ENCODE results near the gene CTNND1.
"Not testable (repeated sequence)": the region's sequence is repeated elsewhere in the genome, so short reads cannot be mapped to it uniquely, and the experiment has no call there.

CTNND1 gene

DNA sequence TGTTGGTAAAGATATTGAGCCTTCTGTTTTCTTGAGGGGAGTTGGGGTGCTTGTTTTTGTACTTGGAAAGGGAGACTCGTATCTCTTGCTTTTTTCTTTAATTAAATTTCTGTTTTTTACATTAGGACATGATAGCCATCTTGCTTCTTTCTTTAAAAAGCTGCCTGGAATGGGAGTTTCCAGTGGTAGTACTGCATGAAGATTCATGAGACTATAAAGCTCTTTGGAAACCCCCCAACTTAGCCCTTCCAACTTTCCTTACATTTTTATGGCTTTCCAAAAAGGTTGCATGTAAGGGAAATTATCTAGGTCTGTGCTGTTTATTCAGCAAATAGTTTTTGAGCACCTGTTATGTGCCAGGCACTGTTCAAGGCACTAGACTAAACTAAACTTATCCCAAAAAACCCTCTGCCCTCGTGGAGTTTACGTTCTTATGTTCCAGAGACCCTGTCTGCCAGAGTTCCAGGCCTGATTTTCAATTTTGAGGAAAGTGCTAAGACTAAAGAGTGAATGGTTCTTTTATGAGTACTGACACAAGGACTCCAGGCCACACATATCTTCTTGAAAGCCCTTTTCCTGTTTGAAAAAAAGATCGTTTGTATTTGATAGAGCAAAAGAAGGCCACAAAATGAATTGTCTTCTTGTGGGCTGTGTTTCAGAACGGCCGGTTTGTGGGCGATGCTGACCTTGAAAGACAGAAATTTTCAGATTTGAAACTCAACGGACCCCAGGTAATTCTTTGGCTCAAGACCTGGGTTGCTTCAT is 31.9 kb downstream of the CTNND1 start:
- no peak for DNase-seq

DNA sequence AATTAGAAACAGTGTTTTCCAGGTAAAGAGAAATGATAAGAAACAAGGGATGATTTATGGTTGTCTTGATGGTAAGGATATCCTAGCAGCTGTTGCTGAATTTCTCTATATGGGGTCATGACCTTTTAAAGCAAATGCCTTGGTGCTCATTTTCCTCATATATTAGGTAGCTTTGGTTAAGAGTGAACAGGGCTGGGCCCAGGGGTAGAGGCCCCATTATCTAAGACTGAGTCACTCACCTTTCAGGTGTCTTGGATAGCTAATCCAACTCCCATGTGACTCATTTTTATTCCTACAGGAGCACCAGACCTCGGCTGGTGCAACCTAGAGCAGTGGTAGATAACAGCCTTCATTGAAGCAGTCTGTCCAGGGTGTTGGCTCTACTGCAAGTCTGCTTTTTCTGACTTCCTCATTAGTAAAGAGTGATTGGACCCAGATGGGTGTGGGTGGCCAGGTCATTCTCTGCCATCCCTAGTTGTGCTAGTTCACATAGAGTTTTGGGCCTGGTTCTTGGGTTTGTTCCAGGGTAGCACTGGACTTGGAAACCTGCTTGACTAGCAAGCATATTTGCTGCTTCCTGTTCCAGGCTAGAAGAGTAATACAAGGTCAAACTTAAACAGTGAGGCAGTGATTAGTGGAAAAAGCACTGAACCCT is 37.4 kb downstream of the CTNND1 start:
- DNase-seq, result no peak

DNA sequence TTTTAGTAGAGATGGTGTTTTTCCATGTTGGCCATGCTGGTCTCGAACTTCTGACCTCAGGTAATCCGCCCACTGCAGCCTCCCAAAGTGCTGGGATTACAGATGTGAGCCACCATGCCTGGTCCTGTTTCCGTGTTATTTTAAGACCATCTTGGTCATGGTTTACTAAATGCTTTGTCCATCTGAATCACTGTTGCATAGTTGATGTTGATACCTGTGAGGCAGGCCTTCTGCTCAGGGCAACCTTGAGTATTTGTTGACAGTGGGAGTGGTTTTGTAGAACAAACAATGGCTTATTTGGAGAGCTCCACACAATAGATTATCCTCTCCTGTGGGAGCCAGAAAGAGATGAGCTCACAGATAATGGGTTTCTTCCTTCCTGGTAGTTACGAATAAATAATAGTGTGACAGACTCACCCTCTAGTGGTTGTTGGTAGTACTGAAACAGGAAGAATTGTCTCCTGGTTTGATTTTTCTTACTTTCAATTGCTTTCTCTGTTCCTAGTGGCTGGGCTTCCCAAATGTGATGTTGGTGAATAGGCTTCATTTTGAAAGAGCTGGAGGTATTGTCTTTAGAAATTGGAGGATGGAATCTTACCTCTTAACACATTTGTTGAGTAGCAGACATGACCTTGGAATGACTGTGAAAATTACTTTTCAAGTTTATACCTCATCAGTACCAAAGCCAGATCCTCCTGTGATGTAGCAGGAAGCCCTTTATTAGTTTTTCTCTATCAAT is 39.0 kb downstream of the CTNND1 start:
- peak; percentile 89 for DNase-seq

DNA sequence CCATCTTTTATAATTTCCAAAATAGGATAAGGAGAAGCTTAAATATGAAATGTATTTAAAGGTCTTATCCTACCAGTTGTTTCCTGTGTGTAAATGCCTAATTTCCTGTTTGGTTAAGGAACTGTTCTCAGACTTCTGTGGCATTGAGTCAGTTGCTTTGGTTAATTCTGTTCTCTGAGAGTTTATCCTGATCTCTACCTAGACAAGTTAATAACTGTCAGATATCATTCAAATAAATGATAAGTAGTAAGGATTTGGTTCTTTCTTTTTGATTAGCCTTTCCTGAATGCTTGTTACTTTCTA is 39.5 kb downstream of the CTNND1 start:
- DNase-seq, result no peak

DNA sequence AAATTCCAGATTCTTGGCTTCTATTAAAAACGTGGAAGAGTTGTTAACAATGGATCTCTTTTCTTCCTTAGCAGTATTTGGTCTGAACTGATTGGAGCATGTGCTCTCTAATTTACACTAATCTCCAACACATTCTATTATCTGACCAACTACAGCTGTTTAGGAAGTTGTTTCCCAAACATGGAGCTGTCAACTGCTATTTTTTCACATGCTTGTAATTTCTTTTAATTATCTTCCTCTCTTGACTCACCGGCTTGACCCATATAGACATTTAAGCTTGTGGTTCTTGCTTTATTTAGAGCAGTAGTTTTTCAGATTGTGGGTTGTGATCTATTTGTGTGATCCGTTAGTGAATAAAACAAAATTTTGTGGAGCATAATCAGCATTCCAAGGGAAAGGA is 40.8 kb downstream of the CTNND1 start:
- DNase-seq, result no peak

DNA sequence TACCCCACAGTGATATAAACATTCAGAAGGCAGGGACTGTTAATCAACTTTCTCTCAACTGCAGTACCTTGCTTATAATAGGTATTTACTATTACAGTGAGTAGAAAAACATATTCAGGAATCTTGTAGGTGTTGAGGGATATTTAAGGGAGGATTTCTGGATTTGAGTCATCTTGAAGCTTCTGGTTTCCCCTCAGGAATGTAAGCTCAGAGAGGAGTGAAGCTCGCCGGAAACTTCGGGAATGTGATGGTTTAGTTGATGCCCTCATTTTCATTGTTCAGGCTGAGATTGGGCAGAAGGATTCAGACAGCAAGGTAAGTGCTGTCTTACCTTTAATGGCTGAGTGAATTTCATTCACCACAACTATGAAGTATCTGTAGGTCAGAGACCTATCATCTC is 42.9 kb downstream of the CTNND1 start:
- DNase-seq, result no peak

DNA sequence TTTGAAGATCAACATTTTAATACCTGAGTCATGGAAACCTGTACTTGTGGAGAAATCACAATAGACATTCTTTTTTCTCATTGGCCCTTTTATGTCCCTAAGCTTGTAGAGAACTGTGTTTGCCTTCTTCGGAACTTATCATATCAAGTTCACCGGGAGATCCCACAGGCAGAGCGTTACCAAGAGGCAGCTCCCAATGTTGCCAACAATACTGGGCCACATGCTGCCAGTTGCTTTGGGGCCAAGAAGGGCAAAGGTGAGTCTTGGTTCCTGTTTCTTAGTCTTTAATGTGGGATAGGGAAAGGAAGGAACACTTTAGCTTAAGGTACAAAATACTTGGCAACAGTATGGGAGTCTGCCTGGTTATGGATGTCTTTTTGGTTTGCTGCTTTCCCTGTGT is 44.2 kb downstream of the CTNND1 start:
- no peak for DNase-seq

DNA sequence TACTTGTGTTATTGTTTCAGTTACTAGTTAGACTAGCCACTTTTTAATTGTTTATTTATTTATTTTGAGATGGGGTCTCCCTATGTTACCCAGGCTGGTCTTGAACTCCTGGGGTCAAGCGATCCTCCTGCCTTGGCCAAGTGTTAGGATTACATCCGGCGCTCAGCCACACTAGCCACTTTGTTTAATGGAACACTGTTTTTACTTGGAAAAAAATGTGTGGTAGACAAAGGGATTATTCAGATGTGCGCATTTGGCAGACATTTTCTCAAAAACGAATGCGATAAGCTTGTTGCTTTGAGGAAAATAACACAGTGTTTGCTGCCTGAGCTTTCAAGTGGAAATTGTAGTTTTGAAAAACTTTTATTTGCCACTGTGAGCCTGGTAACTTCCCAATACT is 51.0 kb downstream of the CTNND1 start:
- DNase-seq, result no peak

DNA sequence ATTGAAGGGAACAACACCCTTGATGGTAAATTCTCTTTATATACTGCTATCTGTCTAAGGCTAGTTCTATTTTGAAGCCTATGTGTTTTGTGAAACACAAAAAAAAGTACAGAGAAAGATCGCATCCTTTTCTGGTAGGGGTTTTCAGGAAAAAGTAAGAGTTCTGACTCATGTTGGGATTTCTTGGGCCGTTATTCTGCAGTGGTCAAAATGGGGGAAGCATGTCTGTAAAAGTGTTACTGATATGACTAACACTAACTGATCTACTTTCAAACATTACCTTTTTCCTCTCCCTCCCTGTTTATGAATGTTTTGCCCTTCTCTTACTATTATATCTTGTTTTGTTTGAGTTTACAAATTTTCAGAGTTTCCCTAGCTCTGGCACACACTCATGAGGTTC is 53.9 kb downstream of the CTNND1 start:
- no peak for DNase-seq

DNA sequence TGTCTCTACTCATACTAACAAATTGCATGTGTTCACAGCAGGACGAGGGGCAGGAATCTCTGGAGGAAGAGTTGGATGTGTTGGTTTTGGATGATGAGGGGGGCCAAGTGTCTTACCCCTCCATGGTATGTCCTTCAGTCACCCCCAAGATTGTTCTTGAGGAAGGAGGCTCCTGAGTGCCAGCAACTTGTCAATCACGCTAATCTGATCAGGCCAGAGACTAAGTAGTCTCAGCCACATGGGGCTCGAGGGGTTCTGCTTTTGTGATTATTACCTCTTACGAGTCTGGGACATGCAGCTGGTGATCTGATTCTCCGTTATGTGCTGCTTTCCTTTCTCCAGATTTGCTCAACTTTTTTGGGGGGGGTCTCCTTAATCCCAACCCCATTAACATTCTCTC is 54.3 kb downstream of the CTNND1 start:
- no peak for DNase-seq

DNA sequence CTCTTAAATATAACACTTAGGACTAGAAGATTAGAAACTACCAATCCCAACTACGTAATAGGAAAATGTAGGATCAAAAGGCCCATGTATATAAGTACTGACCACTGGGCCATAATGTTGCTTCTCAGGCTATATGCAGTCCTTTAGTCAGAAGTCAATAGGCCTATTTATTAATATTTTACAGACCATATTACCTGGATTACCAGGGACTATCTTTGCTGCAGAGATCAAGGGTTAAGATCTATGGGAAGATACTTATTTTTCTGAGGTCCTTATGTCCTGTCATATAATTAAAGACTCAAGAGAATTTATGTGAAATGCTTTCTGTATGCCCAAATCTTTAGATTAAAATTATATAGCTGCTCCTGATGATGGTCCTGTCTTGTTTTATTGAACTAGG is 57.2 kb downstream of the CTNND1 start:
- no peak for DNase-seq

DNA sequence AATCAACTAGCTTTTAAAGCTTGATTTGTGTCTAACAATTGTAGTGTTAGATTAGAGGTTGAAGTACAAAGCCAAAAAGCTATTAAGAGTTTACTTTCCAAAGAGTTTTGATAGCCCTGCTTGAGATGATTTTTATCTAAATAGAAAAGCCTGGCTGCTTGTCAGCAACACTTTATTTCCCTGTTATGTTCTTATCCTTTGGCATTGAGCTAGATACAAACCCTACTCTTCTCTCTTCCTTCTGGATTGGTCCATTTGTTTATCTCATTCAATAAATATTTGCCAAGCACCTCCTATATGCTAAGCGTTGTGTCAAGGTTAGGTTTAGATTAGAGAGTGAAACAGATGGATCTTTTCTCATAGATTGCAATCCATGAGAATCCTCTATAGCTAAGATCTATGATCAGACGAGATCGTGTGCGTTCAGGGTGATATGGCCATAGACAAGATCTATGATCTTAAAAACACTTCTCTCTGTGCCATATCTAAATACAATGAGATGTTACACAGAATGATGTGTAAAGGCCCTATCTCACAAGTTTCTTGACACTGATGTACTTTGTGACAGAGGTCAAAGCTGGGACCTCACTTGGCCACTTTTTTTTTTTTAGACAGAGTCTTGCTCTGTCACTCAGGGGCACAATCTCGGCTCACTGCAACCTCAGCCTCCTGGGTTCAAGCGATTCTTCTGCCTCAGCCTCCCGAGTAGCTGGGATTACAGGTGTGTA is 57.8 kb downstream of the CTNND1 start:
- DNase-seq, result no peak

DNA sequence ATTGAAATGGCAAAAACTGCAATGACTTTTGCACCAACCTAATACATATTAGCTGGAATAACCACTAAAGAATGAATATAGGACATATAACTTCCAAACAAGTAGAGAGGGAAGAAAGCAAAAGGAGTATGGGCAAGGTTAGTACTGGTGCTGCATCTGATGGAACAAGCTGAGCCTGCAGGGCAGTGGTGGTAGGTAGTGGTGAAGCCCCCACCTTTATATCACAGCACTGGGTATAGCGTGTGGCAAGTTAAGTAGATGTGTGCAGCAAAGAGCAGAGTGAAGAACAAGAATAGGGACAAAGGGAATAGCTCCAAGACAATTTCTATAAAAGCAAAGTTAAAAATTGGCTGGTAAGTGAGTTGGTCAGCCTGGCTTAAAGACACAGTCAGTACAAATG is 62.3 kb downstream of the CTNND1 start:
- no peak for DNase-seq

DNA sequence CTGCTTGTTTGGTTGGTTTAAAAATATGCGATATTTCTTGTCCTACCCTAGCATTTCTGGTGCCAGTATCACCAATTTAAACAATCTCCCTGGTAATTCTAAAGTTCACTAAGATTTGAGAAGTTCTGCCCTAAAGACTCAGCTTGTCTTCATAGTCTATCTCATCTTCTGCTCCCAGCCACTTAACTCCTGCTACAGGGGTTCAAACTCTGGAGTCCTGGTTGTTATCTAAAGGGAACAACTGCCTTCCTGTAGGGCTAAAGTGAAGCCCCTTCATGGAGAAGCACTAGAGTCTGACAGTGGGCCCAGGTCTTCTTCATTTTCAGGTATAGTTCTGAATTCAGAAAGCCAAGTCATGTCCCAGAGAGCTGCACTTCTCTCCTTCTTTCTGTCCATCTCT is 73.2 kb downstream of the CTNND1 start:
- no peak for DNase-seq

DNA sequence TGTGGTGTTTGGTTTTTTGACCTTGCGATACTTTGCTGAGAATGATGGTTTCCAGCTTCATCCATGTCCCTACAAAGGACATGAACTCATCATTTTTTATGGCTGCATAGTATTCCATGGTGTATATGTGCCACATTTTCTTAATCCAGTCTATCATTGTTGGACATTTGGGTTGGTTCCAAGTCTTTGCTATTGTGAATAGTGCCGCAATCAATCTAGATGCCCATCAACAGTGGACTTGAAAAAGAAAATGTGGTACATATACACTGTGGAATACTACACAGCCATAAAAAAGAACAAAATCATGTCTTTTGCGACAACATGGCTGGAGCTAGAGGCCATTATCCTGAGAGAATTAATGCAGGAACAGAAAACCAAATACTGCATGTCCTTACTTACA is 77.0 kb downstream of the CTNND1 start:
- not testable (repeated sequence) for DNase-seq

DNA sequence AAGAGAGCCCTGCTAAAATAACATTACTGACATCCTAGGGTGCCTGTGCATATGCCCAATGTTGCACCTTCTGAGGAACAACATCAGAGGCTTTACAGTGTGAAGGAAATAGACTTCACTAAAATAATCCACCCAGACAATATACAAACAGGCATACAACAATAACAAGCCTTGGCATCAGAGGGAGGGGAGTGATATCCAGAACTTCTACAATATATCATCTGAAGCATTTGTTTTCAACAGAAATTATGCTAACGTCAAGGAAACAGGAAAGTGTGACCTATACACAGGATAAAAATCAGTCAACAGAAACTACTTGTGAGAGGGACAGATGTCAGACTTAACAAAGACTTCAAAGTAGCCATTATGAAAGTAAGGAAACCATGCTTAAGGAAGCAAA is 81.3 kb downstream of the CTNND1 start:
- no peak for DNase-seq

DNA sequence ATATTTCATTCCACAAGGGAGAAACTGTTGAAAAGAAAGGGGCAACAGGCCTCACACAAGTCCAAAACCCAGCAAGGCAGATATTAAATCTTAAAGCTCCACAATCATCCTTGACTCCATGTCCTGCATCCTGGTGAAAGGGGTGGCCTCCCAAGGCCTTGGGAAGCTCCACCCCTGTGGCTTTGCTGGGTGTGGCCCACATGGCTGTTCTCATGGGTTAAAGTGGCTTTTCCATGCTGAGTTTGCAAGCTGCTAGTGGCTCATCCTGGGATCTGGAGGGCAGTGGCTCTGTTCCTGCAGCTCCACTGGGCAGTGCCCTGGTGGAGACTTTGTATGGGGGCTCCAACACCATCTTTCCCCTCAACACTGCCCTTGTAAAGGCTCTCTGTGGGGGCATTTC is 106.4 kb downstream of the CTNND1 start:
- no peak for DNase-seq

DNA sequence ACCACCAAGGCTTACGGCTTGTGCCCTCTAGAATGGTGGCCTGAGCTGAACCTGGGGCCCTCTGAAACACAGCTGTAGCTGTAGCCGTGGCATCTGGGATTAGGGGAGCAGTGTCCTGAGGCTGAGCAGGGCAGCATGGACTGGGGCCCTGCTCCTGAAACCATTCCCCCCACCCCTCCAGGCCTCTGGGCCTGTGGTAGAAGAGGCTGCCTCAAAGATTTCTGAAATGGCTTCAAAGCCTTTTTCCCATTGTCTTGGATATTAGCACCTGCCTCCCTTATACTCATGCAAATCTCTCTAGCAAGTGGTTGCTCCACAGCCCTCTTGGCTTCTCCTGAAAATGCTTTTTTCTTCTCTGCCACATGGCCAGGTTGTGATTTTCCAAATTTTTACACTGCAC is 106.9 kb downstream of the CTNND1 start:
- no peak for DNase-seq
